ENCODE data around the gene CNNM1. TPM values are rescaled to one million over a fixed set of nuclear protein-coding genes. Genes with fewer than 3 reads are reported as not detected.

Gene CNNM1
- total and polyA plus RNA-seq, 2 donors (not counting 3 experiments of a cell fraction or from before 2014, with no cell fraction given): not detected

- CTCF ChIA-PET: no interaction called here
- Histone ChIP-seq H3K27ac (ENCODE audit: insufficient read depth, low read depth, low read length) (no peak overlapping the region), H3K4me2 (ENCODE audit: insufficient read depth, low read length) (no peak overlapping the region), H2AFZ (ENCODE audit: low read depth, low read length) (no peak overlapping the region), H3K4me3 (replicated peaks in 1 of 3; ENCODE audit: insufficient read depth in 1 of 3, low read depth in 1 of 3, low read length in 3 of 3) (no peak overlapping the region), H3K4me1 (ENCODE audit: control insufficient read depth, extremely low read depth, insufficient read depth, low read length) (no peaks in the 10 kb centered on the region), H3K36me3 (ENCODE audit: control insufficient read depth in 2 of 2, extremely low read depth in 1 of 2, insufficient read depth in 2 of 2, low read length in 2 of 2) (no peaks in the 10 kb centered on the region), H4K20me1 (replicated peaks; ENCODE audit: control insufficient read depth, extremely low read depth, insufficient read depth, low read length) (no peaks in the 10 kb centered on the region), H3K9me3 (replicated peaks; ENCODE audit: control insufficient read depth, insufficient read depth, low read length) (no peaks in the 10 kb centered on the region), H3K27me3 (ENCODE audit: control insufficient read depth in 2 of 2, insufficient read depth in 2 of 2, low read length in 2 of 2) (peaks cover 0 to 7% of the 10 kb centered on the region in 2 experiments), H3K9me1 (replicated peaks; ENCODE audit: control insufficient read depth, extremely low read depth, insufficient read depth, low read length) (no peaks in the 10 kb centered on the region), H3K79me2 (ENCODE audit: control insufficient read depth, insufficient read depth, low read length) (no peaks in the 10 kb centered on the region), H3K9ac (replicated peaks; ENCODE audit: extremely low read depth, insufficient read depth, low read length) (no peak overlapping the region)
- BruUV-seq (replicated peaks): no TSS peak
- intact Hi-C loops (cut with micrococcal nuclease): no loop called here
- TF ChIP-seq POLR2AphosphoS5 (IDR thresholded peaks at IDR 0.05; ENCODE audit: insufficient read depth, low read depth, low read length) (no peak), GATA2 (IDR thresholded peaks at IDR 0.05; ENCODE audit: insufficient read depth, insufficient read length, low read depth, low read length) (no peak), FOS (IDR thresholded peaks at IDR 0.05; ENCODE audit: borderline replicate concordance, insufficient read depth, low read length) (no peak), EZH2 (IDR thresholded peaks at IDR 0.05; ENCODE audit: borderline replicate concordance, low read depth, low read length, severe bottlenecking) (no peak), MYC (IDR thresholded peaks at IDR 0.05; ENCODE audit: low read depth, low read length) (no peak), MAX (IDR thresholded peaks at IDR 0.05; ENCODE audit: insufficient read depth, insufficient read length) (no peak), CTCF (IDR thresholded peaks at IDR 0.05; ENCODE audit: extremely low read depth in 1 of 2, insufficient read depth in 1 of 2, low read depth in 1 of 2, low read length in 2 of 2) (no peak), JUN (IDR thresholded peaks at IDR 0.05; ENCODE audit: borderline replicate concordance, insufficient read depth, insufficient read length, low read depth) (no peak), POLR2A (IDR thresholded peaks at IDR 0.05; ENCODE audit: low read depth, low read length) (no peak)
- FAIRE-seq: no peak
- DNase-seq (ENCODE audit: low read depth, low spot score): no peak
- dilution Hi-C loops (cut with MboI; ENCODE audit: extremely low pct_ligation_motif_present, low sequenced_read_pairs): no loop called here
- POLR2A ChIA-PET: no interaction called here
These were observed 12.1 kb downstream of the CNNM1 start for GRCh38 chr10:99341248-99341647.

Measured in endothelial cell of umbilical vein (primary cell).